Stimulated activated CD4-positive, alpha-beta T cell treated with anti-CD3 and anti-CD28 coated beads, Interleukin-1b, Interleukin-23, amount 100 ng/mL, for 24 hours (primary cell): ENCODE results near the gene TTC28.

Experiments
- DNase-seq, 4 experiments: peaks; one replicate each; pipeline ENCODE4 v3.0.0-alpha.2; 2020; ENCODE audit warnings: low read depth in 4 of 4, low spot score in 1 of 4

The TTC28 gene

DNA sequence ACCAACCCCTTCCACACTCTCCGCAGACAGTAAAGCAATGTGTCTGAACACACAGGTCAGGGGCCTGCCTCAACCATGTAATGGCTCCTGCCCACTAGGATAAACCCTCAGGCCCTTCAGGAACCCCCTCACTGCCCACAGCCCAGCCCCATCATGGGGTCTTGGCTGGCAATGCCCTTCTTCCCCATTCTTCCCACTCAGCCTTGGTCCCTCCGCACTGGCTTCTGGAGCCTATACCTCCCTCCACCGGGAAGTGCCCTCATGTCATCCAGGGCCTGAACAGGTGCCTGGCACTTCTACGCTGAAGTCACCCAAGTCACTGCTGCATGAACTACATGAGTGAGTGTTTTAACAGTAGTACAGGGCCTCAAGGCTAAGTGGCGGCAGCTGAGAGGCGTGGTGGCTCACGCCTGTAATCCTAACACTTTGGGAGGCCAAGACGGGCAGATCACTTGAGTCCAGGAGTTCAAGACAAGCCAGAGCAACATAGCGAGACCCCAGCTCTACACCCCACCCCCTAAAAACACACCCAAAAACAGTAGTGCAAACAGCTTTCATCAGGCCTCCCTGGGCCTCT, 685.8 kb downstream of the TTC28 start:
- DNase-seq: no peak

DNA sequence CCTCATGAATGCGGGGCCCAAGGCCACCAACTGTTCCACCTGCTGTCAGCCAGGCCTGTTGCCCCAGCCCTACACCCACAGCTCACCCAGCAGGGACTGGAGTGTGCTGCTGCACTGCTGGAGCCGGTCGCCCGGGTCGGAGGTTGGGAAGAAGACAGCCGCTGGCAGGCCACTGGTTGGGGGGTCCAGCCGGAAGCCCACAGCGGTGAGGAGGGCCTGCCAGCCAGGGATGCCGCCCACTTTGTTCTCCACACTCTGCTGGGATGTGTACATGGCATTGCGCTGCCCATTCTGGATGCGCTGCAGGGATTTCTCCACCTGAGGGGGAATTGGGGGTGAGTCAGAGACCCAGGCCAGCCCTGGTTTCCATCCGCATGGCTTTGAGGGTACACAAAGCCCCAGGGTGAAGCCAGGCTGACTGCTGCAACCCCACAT, 686.4 kb downstream of the TTC28 start:
- no peak for DNase-seq

DNA sequence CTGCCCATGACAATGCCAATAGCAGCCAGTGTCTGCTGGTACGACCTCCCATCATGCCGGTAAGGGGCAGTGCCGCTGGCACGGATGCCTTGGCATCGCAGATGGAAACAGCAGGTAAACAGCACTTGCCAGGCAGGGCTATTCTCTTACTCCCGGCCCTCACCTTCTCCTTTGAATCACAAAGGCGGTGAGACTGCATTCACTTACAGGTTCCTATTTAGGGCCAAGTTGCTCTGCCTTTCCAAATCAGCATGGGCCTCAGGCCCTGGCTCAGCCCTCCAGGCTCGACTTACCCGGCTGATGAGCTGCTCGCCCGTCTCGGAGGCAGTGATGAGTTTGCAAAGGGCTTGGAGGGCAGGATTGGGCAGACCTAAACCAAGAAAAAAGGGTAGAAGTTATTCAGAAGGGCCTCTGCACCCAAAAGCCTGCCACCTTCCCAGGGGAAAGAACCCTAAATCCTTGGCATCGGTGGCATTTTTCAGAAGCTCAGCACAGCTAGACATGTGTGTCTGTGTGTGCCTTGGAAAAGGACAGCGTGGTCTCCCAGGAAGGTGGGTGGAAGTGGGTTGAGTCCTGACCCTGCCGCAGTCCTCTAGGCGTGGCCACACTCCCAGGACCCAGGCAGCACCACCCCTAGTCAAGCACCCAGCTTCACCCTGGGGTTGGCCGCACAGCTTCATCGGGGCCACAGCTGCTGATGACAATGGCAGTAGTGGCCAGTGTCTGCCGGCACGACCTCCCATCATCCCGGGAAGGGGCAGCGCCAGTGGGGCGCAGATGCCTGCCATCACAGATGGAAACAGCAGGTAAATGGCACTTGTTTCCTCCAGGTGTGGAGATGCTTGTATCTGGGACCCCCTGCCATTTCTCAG, 687.1 kb downstream of the TTC28 start:
- DNase-seq: no peak

DNA sequence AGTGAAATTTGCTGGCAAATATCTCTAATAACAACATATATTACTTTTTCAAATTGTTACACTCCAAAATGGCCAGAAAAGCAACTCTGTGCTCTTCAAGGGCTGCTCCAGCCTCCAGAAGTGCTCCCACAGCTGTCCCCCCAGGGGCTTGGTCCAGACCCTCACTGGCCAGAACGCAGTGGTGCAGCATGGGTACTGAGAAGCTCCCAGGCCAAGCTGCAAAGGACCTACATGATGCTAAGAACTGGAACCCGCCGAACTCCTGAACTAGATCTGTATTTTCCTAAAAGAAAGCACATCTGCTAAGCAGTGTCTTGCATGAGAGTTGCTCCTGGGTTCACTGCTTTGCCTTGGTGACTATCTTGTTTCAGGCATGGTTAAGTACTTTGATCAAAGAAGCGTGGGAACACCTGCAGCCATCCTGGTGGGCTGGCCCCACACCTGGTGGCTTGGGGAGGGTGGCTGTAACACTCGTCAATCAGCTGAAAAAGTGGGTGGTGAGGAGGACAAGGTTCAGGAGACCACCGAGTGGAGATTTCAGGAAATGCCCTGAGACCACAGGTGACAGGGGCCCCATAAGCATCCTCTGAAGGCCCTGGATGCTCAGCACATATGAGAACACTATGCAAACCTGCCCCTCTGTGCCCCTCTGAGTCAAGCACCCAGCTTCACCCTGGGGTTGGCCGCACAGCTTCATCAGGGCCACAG, 687.9 kb downstream of the TTC28 start:
- DNase-seq: no peak

DNA sequence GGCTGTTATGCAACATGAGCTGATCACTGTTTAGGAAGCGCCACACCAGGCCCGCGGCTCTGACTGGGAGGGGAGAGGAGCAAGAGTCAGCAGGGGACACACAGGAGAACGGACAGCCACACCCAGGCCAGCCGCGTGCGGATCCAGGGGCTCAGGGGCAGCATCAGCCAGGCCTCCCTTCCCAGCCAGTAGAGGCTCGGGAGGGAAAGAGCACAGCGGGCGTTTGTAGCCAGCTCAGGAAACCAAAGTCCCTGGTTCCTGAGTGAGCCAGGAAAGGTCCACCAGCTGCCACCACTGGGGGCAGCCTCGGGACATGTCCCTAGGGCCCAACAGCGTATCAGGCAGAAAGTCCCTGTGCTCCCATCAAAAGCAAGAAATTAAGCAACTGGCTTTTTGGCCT, 688.8 kb downstream of the TTC28 start:
- no peak for DNase-seq

DNA sequence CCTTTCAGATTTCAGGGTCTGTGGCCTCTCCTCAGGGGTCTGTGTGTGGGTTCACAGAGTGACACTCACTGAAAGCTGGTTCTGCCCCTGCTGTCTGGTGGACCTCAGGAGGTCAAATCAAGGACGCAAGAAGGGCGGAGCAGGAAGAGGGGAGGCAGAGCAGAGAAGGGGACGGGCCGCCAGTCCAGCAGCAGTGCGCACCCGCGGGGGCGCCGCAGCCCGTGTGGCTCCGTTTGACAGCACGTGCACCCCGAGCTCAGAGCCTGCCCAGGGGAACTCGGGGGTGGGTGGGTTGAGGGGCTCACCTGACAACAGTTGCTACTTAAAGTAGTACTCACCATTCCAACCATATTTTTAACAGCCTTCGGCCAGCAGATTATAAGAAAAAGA, 689.2 kb downstream of the TTC28 start:
- DNase-seq: no peak

DNA sequence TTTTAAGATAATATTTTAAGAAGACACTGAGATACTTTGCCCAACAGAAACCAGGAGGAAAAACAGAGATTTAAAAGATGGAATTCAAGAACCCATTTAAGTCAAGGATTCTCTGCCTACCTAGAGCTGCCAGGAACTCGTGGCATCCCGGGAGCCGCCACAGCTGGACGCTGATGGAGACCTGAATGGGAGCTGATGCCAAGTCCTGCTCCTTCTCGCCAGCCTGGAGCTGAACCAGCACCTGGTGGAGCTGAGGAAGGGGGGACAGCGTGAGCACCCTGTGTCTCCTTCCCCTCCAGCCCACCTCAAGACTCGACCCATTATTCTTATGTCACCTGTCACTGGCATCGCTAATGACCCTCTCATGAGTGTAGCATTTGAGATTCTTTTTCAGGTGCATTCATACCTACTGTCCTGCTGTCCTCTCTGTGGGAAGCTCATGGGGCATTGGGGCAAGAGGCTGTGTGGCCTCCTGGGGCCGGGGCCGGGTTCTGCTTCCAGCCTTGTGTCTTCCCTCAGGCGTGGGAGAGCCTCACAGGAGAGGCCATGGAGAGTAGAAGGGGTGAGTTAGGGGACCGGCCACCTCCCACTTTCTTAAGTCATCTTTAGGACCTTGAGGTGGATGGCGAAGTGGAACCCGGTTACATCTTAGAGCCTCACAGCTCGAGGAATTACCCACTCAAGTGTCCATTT, 689.7 kb downstream of the TTC28 start:
- DNase-seq: no peak

DNA sequence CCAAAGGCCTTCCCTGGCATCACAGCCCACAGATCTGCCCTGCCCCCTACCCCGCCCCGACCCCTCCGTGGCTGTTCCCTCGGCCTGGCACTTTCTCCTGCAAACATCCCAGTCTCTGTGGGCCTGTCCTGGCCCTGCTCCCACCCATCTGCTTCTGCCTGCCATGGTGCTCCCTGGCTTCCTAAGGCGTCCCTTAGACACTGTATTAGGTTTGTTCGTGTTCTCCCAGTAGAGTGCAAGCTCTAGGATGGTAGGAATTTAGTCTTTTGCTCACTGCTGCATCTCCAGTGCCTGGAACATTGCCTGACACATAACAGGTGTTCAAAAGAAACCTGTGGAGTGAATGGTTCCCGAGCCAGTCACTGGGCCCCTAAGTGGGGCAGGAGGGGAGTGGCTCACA, 690.9 kb downstream of the TTC28 start:
- DNase-seq: no peak

DNA sequence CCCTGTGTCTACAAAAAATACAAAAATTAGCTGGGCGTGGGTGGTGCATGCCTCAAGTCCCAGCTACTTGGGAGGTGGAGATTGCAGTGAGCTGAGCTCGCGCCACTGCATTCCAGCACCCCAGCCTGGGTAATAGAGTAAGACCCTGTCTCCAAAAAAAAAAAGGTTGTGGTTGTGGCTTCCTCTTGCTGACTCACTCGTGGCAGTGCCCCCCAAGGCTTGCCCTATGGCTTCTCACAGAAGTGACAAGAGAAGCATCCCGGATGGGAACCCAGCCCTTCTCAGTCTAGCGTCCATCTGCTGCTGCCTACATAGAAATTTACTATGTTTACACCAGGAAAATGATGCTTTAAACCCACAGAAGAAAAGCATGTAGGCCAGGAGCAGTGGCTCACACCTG, 692.1 kb downstream of the TTC28 start:
- DNase-seq: no peak

DNA sequence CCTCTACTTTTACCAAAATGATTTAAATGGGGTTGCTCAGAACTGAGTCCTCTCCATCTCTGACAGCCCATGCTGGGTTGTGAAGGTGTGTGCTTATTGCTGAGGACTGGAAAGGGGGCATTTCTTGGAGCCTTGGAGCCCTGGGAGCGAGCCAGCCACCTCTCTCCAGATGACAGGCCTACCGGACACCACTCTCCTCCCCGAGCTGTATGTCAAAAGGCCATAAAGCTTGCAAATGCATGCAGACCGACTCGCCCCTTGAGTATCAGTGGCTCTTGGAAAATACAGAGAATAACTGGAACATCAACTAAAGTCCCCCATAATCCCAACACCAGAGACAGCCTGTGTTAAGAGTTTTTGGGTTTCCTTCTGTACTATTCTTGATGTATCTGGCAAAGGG, 692.7 kb downstream of the TTC28 start:
- no peak for DNase-seq

DNA sequence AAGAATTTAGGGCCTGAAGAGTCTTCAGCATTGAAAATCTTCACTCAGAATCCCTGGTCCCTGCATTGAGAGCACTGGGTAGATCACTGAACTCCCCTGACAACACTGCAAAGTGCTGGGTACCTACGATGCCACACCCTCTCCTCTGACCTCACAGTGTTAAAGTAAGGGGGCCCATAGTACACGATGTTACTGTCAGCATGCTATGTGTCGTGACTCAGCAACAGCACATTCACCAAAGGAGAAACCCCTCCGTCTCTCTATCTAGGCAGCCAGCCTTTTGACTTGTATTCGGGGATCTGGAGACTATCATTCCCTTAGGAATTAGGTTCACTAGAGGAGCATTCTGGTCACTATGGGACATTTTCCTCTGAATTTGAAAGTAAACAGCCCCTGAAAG, 693.2 kb downstream of the TTC28 start:
- DNase-seq: no peak

DNA sequence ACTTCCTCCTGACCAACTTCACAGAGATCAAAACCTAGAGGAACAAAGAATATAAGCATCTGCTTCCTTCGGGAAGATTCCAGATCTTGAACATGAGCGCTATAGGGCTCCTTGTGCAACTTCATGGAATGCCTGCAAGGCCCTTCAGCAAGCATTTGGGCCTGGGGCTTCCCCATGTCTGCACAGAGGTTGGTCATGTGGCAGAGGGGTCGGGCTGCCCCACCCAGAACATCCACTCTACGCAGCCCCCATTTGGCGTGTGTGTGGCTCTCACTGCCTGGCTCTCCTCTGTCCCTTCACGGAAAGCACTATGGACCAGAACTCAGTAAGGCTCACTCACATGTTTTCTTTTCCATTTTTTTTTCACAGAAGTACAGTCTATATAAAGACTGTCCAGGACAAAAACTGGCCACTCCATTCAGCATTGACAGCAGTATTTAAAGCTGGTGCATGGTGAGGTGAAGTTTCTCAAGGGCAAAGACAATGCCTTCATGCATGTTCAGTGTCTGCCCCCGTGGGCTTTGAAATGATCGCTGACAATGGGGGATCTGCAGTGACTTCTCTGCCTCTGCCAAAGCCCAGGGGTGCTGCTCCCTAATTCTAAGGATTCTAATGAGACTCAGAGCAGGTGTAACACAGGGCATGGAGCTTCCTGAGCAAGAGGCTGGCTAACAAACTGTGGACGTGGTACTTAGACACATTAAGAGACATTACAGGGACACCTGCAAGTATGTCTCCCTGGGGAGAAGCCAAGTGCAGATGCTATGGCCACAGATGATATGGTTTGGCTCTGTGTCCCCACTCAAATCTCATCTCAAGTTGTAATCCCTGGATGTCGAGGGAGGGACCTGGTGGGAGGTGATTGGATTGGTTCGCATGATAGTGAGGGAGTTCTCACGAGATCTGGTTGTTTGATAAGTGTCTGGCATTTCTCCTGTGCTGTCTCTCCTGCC, 694.0 kb downstream of the TTC28 start:
- DNase-seq: no peak

DNA sequence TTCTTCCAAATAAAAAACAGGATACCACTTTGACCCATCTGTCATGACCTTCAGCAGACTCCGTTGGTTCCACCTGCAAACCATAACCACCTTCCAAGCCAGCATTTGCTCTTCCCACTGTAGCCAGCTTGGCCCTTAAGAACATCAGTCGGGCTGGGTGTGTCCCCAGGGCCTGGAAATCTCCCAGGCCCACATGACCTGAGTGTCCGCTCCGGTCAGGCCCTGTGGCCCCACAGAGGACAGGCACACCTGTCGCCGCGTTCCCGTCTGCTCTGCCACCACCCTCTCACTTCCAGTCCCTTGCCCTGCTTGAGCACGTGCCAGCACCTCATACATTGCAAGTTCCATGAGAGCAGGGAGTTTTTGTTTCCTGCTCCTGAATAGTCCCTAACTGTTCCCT, 694.9 kb downstream of the TTC28 start:
- DNase-seq: no peak

DNA sequence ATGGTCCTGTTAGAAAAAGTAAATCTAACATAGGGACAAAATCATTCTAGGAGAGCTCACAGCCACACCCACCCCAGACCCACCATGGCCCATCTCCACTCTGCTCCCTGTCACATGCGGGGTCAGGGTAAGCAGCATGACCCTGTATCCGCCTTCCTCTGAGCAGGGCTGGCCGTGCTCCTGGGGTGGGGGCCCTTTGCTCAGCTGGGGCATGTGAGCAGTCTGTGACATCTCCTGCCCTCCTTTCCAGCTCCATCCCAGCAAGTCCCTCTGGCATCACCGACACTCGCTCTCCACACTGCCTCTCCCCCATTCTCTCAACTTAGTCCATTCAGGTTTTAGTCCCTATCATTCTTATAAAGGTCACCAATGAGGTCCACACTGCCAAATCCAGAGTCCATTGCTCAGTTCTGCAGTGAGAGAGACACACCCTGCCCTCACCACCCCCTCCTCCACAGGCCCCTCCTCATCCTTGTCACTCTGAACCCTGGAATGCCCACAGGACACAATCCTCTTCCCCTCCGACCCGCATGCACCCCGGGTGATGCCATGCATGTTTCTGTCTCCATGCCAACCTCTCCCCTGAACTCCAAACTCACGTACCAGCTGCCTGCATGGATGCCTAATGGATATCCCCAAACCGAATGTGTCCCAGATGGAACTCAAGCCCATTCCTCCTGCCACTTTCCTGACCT, 695.5 kb downstream of the TTC28 start:
- no peak for DNase-seq

DNA sequence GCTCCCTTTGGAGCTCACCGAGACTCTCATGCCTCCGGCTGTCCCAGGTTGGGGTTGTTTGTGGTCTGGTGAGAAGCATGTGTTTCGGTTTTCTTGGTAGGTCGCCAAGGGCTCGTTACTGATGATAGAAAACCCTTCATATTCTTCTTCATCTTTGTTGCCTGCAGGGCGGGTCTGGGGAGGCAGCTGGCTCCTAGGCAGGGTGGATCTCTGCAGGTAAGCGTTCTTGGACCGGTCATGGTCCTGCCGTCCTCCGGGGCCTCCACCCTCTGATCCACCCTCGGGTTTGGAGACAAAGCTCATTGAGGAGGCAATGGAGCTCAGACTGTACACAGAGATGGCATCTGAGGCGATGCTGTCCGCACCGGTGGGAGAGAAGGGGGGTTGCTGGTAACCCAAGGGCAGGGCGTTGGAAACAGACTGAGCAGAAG, 696.3 kb downstream of the TTC28 start:
- no peak for DNase-seq

DNA sequence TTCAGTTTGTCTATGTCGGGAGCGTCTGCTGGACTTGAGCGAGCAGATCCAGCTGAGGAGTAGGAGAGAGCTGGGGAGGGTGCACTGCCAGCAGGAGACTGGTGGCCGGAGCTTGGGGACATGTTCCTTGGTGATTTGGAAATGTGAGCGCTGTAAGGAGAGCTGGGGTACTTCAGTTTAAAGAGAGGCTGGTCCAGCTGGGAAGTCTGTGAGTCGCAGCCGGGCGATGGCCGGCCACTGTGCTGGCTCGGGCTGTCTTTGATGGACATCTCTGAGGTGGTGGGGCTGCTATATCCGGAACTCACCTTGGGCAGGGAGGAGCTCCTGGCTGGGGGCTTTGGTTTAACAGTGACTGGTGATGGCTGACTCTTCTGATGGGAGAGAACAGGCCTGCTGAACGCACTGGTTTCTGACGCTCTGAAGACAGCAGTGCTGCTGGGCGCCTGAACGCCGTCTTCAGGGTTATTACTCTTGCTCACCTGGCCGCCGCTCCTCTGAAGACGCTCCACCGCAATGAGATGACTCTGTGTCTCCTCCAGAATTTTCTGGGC, 696.9 kb downstream of the TTC28 start:
- DNase-seq: no peak

DNA sequence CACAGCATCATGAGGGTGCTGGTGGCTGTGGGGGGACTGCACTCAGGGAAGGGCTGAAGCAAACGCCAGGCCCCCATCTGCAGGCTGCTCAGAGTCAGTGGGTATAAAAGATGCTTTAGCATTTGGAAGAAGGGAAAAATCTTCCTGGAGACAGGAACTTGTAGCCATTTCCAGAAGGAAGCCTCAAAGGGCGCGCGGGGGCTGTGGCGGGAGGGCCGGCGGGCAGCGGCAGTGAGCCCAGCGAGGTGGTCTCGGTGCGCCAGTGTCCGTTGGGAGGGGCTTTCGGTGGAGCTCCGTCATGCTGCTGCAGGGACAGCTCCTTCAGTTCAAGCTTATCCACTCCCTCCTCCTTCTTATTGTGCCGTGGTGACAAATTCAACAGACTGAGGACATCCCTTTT, 697.5 kb downstream of the TTC28 start:
- no peak for DNase-seq

DNA sequence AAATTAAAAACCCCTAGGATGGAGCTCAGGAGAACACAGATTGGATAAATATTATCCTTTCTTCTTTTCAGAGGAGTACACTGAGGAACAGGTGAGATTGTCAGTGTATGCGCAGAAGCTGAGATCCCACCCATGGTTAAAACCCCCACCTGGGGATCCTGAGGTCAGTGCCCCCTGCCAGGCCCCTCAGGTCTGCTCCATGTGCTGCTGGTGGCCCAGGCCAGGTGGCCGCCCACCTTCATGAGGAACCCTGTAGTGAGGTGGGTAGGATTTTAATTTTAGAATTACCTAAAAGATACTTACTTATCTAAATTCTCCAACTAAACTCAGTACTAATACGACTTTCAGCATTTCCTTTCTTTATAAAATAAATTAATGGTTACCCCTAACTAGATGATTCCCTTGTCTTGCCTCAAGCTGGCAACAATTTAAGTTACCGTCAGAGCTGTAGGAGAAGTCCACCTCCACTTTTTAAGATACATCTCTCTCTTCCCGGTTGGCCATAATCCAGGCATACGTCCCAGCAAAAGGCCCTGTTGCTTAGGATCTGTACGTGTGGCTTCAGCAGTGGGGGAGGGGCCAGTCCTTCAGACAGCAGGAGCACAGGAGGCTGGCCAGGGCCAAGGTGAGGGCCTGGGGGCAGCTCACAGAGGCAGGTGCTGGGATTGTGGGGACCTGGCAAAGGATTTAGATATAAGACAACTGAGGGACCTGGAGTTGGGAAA, 699.1 kb downstream of the TTC28 start:
- no peak for DNase-seq

DNA sequence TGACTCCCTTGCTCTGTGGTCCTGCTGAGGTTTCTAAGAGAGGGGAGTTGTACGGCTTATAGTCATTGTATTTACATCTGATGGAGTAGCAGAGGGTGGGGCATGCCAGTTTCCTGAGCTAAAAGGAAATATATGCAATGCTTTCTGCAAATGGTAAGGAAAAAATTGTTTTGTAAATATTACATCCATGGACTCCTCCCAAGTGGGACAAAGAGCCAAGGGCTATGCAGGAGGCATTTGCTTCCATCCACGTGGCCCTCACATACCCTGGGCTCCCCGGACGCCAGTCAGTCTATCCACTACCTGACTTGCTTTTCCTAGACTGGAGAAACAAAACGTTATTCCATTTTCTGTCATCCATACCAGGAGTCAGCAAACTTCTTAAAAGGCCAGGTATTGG, 700.8 kb downstream of the TTC28 start:
- DNase-seq: no peak
